Activated CD4-positive, alpha-beta T cell treated with anti-CD3 and anti-CD28 coated beads, Interleukin-2, Interleukin-4, amounts not matched to agents 100 ng/mL and 50 ng/mL, durations not matched to agents 16 hours and 8 hours (primary cell): ENCODE measurements around the gene FYN.
"Not testable (repeated sequence)": the region's sequence is repeated elsewhere in the genome, so short reads cannot be mapped to it uniquely, and the experiment has no call there.

Experiments
- DNase-seq: peaks from one replicate; pipeline ENCODE4 v3.0.0-alpha.2; 2020; ENCODE audit warnings: low spot score

FYN gene

DNA sequence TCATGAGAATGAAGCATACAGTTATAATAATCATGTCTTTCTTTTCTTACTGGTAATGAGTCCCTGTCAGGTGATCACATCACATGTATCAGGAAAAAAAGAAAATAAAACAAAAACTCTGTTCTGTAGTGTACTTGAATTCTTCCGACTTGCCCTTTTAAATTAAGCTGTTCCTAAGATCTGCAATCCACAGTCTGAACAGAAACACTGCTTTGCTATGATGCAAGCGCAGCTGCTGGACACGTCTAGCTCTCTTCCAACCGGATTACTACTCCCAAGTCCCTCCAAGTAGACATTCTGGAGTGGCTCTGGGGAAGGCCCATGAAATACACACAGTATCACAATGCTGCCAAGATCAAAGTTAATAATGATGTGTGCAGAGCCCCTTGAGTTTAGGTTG, 83.7 kb downstream of the FYN start:
- no peak for DNase-seq

DNA sequence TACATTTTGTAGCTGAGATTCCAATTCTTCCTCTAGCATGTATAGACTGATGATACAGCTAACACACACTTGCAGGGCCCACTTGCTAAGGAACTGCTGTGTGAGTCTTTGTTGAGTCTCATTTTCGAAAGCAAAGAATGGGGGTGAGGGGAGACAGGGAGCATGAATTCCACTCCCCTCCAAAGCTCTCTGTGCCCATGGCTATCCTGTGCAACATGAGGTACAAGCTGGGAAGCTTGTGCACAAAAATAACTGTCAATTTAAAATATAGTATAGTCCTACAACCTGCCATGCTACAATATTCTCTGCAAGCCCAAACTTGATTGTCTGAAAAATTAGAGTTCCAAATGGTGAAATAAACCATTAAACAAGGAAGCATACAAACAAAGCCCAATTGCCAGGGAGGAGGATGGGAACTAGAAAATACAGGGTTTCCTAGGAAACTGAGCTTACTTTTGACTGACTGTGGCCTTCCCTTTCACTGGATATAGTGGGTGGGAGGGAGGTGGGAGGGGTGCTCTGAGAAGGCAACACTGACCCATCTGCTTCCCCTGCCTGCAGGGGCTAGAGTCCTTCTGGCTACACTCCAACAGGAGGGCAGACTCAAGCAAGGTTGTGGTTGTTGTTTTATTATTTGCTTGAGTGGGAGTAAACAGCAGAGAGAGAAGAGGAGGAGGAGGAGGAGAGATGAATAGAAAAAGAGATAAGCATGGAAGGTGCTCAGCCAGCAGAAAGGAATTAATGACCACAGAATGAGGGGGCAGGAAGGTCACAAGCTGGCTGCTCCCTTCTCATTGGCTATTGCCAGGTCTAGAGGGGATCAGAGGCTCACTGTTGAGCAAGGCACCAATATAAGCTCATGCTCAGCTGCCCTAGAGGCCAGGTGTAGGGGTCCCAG, 84.6 kb downstream of the FYN start:
- no peak for DNase-seq

DNA sequence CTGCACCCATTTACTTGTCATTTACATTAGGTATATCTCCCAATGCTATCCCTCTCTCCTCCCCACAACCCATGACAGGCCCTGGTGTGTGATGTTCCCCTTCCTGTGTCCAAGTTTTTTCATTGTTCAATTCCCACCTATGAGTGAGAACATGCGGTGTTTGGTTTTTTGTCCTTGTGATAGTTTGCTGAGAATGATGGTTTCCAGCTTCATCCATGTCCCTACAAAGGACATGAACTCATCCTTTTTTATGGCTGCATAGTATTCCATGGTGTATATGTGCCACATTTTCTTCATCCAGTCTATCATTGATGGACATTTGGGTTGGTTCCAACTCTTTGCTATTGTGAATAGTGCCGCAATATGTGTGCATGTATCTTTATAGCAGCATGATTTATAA, 87.1 kb downstream of the FYN start:
- not testable (repeated sequence) for DNase-seq

DNA sequence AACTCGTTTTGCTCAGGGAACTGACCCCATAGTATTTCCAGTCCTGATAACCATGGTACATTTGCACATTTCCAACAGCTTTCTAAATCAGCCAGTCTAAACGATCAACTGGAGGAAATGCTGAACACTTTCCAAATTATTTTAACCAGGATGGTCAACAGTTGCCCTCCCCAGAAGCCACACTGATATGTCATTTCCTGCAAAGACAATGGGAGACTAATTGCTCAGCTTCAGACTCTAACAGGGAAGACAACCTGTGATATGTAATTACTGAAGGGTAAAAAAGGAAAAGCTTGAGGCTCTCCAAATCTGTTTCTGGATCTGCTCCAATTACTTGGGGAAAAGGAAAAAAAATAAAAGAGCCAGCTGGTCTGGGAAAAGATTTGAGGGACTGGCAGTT, 88.8 kb downstream of the FYN start:
- DNase-seq, result no peak

DNA sequence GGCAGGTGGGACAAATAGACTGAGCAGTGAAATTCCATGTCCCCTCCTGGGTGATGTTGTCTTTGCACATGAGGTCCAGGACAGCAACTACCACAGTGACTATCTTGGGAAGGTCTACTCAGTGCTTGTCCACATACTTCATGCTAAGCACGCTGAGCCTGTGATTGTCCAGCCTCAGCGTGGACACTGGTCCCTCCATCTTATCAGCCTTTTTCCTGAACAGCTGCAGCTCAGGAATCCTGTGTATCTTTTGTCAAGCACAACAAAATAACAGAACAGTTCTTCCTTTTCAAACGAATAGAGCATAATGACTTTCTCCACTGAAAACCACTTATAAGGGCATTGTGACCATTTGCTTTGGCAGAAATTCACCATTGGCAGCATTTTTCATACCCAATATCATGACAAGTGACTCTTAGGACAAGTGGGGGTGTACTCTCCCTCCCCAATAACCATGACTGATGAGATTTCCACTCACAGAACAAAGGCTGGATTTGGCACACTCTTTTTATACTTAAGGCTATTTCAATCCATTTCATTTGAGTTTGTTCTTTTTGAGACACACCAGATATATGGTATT, 90.3 kb downstream of the FYN start:
- DNase-seq, result no peak

DNA sequence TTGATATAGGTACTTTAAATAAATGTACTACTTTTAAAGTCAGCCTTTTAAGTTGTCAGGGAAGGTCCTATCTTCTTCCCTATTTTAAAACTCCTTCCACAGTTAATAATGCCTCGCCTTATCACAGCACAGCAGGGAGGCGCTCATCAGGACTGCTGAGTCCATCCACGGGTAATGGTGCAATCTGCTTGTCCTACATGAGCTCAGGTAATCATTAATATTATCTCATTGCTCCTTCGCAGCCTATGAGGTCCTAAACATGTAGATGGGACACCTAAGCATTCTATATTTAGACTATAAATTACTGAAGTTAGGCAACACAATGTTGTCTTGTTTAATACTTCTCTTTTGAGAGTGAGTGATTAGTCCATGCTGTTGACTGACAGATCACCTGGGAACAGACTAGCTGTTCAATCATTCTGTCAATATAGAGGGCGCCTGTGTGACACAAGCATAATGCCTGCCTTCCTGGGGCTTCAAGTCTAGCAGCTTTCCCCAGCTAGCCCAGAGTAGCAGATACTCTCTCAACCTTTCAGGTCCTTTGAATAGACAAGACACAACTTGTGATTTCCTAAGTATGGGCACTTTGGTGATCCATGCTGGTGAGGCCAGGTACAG, 91.0 kb downstream of the FYN start:
- no peak for DNase-seq

DNA sequence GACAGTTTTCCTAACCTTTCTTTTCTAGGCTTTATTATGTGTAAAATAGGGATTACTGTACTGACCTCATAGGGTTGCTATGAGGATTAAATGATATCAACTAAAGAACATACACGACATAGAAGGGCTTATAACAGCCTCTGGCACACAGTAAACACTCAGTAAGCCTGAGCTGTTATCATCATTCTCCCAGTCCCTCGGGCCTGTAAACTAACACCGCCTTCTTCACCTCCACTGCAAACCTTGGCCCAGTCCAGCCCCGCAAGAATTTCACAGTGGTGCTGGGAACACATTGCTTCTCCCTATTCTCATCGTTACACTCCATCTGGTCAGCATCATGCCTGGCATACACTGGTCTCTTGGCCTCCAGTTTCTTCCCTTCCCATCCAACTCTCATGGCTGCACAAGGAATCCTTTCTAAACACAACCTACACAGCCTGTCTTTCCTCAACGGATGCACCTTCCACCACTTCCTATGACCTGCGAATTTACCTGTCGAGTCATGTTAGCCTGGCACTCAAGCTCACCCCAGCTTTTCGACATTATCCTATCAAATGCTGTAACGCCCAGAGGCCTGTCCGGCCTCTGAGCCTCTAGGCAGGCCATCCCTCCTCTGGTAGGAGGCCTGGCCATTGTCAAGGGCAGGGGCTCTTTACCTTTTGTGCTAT, 92.1 kb downstream of the FYN start:
- no peak for DNase-seq

DNA sequence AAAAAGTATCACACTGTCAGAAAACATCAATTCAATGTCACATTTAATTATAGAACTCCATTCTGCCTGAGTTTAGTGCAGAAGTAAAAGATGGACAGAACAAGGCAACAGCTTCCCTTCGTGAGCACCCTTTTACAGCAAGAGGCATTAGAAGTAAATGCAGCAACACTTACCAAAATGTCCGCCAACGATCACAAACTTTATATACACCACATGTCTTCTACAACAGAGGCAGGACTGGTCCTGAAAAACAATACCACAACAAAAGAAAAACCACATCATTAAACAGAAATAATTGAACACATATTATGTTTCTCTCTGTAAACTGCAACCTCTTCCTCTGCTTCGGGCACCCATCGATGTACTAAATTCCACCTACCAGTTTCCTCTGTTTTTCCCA, 92.9 kb downstream of the FYN start:
- DNase-seq, result no peak

DNA sequence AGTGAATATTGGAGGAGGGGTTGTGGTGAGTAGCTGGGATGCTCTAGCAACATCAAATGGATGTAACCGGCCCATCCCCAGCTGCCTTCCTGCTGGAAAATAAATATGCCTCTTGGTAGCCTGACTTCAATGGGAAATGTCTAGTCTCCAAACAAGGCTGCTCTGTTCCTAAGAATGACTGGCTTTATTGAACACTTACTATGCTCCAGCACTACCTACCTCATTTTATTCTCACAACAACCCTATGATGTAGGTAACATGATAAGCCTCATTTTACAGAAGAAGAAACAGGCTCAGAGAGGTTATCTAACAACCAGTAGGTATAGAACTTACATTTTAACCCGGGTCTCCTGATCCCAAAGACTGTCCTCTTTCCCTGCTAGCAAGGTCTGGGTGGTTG, 93.6 kb downstream of the FYN start:
- no peak for DNase-seq

DNA sequence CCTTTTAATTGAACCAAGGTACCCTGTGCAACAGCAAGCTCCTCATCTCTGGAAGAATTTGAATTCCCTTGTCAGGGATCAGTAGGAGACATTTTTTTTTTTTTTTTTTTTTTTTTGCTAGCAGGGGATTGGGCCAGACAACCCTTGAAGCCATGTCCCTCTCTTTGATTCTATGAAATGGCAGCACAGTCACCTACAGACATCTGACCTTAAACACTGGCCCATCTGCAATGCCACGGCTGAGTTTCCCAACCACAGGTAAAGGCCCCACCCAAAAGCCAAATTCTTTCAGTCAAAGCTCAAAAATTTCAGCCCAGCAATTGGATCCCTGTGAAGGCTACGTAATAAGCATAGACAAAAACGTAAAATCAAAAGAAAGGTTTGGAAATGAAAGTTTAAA, 94.2 kb downstream of the FYN start:
- no peak for DNase-seq

DNA sequence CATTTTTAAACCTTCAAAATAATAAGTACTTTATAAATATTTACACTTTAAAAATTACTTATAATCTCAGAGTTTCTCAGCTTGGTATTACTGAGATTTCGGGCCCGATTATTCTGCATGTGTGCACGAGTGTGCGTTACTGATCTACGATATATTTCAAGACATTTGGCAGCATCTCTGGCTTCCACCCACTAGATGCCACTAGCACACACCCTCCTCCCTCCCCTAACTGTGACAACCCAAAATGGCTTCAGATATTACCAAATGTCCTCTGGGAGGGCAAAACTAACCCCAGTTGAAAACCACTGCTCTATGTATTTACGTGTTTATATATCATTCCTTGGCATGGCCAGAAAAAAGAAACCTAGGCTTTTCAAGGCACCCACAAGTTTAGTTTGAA, 95.9 kb downstream of the FYN start:
- no peak for DNase-seq

DNA sequence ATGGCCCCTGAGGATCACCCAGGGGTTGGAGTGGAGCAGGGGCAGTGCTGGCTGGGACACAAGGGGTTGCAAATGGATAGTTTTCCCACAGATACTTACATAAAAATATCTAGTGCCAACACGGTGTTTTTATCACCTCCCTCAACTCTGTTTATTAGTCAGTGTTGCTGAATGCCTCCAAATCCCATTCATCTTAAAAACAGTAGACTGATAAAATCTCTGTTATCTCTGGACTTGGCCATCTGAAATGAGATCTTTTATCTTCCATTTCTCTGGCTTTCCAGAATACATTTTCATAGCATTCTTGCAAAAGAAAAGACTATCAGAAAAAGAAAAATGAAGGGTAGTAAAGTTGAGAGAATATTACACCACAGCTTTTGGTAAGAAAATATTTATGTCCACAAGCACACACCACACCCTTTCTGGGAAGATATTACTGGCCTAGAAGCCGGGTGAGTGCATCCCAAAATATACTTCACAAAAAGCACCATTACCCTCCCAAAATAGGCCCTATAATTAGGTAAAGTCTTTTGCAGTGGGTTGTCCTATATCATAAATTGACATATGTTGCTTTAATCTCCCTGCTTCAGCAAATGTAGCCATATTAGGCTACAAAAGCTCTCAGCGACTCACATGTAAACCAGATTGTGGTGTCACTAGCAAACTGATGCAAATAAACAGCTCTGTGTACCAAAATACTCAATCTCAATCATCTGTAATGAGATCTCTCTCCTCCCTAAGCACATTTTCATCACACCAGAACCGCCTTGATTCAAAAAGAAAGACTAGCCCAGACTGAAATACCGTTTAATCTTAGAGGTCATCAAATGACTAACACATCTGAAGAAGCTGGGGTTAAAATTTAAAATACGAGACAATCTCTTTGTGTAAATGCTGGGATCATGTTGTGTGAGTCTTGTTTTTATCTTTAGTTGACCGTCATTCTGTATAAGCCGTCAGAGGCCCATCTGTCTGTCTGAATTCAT, 96.7 kb downstream of the FYN start:
- DNase-seq, result peak; percentile 69

DNA sequence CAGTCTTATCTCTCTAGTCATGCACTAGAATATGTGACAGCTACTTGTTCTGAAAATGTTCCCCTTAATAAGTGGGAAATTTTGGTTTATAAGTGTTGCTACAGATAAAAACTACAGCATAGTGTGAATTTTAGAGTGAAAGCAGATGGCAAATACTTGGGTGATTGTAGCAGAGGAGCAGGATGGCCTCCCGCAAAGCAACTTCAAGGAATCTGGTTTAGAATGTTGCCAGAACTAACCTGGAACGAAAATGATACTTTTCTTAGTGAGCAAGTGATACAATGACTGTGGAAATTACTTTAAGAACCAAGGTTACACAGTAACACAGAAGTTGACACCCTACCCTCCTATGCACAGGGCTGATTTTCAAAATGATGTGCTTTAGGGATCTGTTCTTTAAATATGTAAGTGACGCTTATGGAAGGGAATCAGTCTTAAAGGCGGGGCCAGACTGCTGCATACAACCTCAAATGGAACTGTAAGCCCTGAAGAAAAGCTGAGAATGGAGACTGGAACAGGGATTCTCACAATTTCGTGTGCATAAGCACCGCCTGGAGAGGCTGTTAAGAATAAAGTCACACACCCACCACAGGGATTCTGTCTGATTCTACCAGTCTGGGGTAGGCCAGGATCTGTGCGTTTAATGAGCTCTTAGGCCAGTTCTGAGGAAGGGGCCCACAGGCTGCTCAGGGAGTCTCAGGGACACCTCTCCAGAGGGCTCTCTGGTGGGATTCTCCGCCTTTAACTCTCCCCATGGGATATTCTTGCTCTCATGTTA, 97.9 kb downstream of the FYN start:
- DNase-seq, result no peak

DNA sequence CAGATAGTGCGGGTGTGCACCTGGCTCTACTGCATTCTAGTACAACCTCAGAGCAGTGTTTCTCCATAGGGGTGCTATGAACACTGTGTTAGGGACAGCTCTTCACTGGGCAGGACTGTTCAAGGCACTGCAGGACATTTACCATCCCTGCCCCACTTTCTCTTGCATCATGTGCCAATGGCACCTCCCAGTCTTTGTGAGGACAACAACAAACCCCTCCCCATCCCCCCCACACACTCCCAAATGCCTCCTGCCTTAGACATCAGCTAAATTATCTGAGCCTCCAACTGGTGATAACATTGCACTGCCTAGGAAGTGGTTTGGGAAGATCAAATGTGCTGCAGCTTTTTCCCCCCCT, 98.9 kb downstream of the FYN start:
- DNase-seq, result no peak

DNA sequence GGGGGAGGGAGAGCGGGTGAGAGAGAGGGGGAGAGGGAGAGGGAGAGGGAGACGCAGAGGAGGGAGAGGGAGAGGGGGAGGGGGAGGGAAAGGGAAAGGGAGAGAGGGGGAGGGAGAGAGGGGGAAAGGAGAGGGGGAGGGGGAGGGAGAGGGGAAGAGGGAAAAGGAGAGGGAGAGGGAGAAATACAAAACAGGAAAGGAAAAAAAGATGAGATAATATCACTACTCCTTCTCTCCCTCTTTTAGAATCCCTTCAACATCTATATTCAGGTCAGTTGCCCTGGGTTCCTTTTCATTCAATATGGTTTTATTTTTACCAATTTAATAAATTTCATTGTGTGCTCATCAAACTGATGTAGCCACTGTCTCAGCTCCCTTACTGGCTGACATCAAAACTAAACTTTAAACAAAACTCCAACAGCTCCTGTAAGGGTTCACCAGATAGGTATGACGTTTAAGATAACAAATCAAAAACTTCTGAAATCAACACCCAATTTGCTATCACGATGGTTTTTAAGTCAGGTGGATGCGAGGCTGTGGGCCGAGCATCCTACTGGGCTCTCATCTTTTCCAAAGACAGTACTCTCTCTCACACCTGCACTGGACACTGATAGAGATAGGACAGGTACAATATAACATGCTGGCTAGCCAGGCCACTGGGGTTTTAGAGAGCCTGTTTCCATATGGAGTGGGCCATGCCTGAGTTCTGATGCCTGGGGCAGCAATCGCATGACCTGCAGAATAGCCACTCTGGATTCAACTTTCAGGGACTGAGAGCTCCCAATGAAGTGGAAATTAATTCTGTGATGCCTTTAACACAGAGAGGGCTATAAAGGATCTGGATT, 99.5 kb downstream of the FYN start:
- DNase-seq, result no peak

DNA sequence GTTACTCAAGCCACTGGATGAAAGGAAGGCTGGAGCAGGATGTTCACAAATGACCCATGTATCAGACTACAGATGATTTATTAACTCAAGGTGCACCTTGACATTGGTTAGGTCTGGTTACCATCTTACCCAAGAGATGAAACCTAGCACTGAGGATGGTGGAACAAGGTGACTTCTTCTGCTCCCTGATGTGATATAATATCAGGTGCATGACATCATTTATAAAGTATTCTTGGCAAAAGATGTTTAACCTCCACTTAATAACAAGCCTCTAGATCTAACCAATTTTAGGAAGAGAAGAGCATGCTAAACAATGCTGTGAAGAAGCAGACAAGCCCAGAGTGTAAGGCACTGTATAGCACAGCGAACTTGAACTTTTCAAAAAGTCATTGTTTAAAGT, 100.9 kb downstream of the FYN start:
- no peak for DNase-seq

DNA sequence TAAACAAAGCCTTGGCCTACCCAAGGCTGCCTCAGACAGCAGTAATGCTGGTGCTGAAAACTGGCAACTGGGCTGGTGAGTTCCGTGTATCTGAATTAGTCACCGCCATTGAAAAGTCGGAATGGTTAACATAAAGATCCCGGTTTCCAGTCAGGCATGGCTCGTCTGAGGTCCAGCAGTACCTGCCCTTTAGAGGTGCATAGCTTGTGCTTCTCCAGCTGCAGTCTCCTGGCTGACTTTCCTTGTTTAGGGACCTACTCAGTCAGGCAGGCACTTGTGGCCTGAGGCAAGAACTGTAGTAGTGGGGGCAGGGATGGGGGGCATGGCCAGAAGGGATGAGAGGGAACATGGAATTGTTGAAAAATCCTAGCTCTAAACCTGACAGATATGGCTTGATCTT, 101.6 kb downstream of the FYN start:
- DNase-seq, result no peak

DNA sequence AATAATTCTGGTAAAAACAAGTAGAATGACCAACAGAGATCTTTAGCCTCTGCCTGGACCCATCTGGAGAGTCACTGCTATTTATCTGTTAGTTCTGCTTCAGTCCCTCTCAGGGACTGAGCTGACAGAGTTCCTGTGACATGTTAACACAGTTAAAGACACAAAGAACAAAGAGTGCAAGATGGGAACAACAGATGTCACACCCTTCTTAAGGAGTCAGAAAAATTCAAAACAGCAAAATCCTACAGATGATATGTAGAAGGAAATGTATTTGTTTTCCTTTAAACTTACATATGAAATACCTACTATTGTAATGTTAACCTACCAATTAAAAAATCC, 102.2 kb downstream of the FYN start:
- DNase-seq, result no peak

DNA sequence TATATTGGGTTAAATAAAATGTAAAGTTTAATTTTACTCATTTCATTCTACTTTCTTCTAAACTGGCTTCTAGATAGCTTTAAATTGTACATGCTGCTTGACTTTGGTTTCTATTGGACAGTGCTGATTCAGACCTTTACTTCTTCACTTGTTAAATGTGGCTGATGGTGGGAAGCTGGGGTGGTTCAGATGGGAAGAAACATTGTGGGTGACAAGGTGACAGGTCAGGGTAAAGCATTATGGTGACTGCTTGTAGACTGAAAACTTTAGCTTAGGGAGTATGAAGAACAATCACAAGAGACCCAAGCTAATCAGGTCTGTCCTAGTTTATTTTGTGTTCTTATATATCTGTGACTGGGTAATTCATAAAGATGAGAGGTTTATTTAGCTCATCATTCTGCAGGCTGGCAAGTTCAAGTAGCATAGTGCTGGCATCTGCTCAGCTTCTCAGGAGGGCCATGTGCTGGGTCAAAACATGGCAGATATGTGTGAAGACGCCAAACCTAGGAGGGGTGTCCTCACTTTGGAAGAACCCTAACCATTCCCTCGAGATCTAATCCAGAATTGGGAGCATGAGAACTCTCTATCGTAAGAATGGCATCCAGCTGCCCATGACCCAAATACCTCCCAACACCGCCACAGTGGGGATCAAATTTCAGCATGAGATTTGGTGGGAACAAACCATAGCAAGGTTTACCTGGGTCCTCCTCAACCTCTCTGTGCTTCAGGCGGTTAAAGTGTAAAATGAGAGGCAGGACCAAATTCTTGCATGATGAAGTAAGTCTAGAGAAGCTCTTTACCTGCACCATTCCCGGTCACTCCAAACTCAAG, 102.8 kb downstream of the FYN start:
- DNase-seq, result no peak
